HG02763 (cell line): Measurements from ENCODE around the gene BRCA1.
"Not testable (repeated sequence)": the region's sequence is repeated elsewhere in the genome, so short reads cannot be mapped to it uniquely, and the experiment has no call there.

Experiments used
- ATAC-seq: cut with Tn5 transposase; IDR thresholded peaks from one replicate; pipeline ENCODE4 v1.9.1; 2021; ENCODE audit warnings: mild to moderate bottlenecking, moderate library complexity; ENCODE audit not compliant: unreplicated experiment

The BRCA1 gene

GRCh38 chr17:43006639-43007551 is 118.3 kb downstream of the BRCA1 start, which contains the start of gene IFI35:
Gene IFI35 (plus strand): TSS chr17:43006784. CDS start chr17:43006948, 164 bp downstream.
- ATAC-seq, result peak; percentile 83

- no peak for ATAC-seq
Measured at GRCh38 chr17:43003542-43004172, 121.5 kb downstream of the BRCA1 start.

GRCh38 chr17:43000894-43001293 is 124.3 kb downstream of the BRCA1 start:
- not testable (repeated sequence) for ATAC-seq

- no peak for ATAC-seq
Measured at GRCh38 chr17:42999003-42999525, 126.1 kb downstream of the BRCA1 start.

- ATAC-seq, result peak; percentile 93
Measured at GRCh38 chr17:42997984-42998938, 126.9 kb downstream of the BRCA1 start, which contains the start of gene RPL27. Gene RPL27 (plus strand): TSS chr17:42998419. CDS start chr17:42998751, 332 bp downstream.

GRCh38 chr17:42997390-42997983 is 127.7 kb downstream of the BRCA1 start:
- ATAC-seq, result no peak
